GM18870 (cell line): ENCODE data around the gene CAPZA1.
"Not testable (repeated sequence)": the region's sequence is repeated elsewhere in the genome, so short reads cannot be mapped to it uniquely, and the experiment has no call there.

ENCODE experiments used
- ATAC-seq: cut with Tn5 transposase; IDR thresholded peaks from one replicate; pipeline ENCODE4 v1.9.1; 2021; ENCODE audit warnings: moderate library complexity; ENCODE audit not compliant: unreplicated experiment

Gene CAPZA1

GRCh38 chr1:112619518-112620376, at the start of gene CAPZA1:
TSS of gene CAPZA1 (plus strand) at chr1:112619832. CDS start at chr1:112619845, 13 bp downstream.
- ATAC-seq: peak; percentile 51

DNA sequence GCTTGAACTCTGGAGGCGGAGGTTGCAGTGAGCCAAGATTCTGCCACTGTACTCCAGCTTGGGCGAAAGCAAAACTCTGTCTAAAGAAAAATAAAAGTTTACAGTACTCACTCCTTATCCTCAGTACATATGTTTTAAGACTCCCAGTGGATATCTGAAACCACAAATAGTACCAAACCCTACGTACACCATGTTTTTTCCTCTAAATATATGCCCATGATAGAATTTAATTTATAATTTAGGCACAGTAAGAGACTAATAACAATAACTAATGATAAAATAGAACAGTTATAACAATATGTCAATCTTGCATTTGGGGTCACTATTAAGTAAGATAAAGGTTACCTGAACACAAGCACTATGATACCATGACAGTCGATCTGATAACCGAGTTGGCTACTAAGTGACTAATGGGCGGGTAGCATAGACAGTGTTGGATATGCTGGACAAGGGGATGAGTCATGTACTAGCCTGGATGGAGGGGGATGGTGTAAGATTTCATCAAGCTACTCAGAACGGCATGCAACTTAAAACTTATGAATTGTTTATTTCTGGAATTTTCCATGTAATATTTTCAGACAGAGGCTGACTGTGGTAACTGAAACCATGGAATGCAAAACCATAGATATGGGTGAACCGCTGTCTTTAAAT, 44.4 kb upstream of the CAPZA1 start:
- ATAC-seq: no peak

- ATAC-seq: no peak
These were observed 43.4 kb upstream of the CAPZA1 start for GRCh38 chr1:112576240-112576639.

- no peak for ATAC-seq
These were observed 39.7 kb upstream of the CAPZA1 start for GRCh38 chr1:112579801-112580510.

DNA sequence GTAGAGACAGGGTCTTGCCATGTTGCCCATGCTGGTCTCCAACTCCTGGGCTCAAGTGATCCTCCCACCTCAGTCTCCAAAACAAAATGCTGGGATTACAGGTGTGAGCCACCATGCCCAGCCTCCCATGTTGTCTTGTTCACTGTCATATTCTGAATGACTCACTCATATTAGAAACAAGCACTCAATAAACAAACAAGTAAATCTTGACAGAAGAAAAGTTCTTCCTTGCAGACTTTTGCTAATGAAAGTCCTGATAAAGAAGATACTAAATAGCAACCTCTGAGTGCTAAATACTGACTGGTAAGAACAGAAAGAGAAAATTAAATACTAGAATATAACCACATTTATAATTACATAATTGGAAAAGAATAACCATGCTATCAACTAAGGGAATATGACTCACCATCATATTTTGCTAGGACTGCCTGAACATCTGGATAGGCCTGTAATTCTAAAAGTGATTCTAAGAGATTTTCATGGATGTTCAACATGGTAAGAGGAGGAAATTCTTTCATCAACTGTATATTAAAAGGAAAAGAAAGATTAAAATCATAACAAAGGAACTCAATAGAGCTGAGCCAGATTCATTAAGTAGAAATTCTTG, 37.9 kb upstream of the CAPZA1 start:
- ATAC-seq: no peak

DNA sequence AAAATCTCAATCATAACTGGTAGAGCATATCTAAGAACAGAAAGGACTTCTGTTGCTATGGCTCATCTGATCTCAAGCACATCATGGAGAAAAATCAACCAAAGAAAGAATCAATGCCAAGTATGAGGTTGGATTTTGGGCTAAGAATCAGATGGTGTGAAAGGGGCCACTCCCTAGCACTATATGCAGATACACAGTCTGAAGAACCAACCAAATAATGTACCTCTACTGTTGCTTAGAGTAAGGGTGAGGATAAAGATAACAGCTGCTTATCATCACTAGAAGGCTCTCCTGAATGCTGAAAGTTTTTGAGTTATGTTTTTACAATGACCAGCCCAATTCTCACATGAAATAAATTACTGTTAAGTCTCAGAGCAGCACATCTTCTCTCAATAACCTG, 36.3 kb upstream of the CAPZA1 start:
- no peak for ATAC-seq

DNA sequence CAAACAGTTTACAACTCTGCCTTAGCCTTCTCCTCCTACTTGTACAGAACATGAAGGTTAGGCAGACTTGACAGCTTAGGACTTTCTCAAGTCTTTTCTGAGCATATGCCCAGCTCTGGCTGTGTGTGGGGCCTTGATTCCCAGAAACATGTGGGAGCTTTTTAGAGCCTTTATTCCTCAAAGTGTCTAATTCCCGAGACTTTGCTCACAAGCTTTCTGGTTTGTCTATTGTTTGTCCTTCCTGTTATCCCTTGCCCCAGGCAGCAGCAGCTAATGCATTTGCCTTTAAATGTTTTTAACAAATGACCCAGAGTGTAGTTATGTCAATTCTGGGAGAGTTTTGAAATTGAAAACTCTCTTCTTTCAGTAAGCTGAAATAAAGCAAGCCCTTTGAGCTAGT, 29.9 kb upstream of the CAPZA1 start:
- no peak for ATAC-seq

- ATAC-seq: no peak
These were observed 25.3 kb upstream of the CAPZA1 start for GRCh38 chr1:112594208-112594876.

DNA sequence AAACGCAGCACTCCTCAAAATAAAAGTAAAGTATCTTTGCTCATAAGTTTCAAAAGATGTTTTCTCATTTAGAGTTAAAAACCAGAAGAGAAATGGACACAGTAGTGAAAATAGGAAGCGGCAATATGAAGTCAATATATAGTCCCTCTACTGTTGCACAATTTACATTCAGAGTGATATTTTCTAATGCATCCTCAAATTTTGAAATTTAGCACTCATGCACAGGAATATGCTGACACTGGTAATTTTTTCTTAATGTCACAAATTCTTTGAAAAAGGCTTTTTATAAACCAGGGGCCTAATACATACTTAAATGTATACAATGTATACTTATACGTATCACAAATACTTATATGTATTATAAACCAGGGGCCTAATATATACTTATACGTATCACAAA, 20.2 kb upstream of the CAPZA1 start:
- no peak for ATAC-seq

DNA sequence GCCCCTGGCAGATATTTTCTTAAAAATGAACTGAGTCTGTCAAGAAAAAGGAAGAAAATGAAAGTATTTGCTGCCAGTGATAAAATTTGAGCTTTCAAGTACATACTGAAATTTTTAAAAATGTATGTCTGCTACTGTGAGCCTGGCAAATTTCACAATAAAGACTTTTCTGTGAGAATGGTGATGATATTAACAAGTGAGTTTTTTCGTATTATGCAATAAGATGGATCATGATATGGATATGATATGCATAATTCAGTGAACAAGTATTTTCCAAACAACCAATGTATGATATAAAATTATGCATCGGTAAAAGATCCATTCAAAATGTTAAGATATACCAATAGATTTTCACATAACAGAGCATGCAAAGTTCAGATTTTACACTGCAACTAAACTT, 16.6 kb upstream of the CAPZA1 start:
- ATAC-seq: no peak

- ATAC-seq: no peak
These were observed 16.1 kb upstream of the CAPZA1 start for GRCh38 chr1:112603541-112603940.

- ATAC-seq: no peak
These were observed 13.9 kb upstream of the CAPZA1 start for GRCh38 chr1:112605633-112606327.

- no peak for ATAC-seq
These were observed 5.1 kb upstream of the CAPZA1 start for GRCh38 chr1:112614460-112615065.

DNA sequence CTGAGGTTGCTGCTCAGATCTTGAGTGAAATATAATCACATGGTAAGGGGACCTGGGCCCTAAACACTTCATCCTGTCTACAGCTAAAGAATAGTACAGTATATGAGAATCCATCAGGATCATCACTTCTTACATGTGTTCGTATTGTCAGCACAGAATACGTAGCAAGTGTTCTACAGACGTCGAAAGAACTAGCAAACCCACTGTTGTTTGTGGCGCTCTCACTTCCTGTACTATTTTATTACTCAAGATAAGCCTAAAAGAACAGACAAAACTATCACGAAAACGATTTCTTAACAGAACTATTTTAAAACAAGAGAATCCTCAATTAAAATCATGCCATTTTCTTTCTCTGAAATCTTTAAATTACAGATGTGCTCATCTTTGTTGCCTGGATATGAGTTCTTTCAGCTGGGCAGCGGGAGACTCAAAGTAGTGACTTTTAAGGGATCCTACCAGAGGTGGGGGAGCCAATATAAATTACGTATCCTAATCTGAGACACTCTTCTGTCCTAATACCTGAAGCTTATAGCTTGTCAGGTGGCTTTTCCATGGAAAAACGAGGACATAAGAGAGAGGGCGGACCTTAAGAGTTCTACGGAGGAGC, 1.4 kb upstream of the CAPZA1 start:
- no peak for ATAC-seq

GRCh38 chr1:112618721-112619517, 713 bp upstream of the CAPZA1 start, which contains the start of gene ST7L:
TSS of gene ST7L (minus strand) at chr1:112619141. CDS start at chr1:112619113, 28 bp downstream.
- ATAC-seq: no peak

DNA sequence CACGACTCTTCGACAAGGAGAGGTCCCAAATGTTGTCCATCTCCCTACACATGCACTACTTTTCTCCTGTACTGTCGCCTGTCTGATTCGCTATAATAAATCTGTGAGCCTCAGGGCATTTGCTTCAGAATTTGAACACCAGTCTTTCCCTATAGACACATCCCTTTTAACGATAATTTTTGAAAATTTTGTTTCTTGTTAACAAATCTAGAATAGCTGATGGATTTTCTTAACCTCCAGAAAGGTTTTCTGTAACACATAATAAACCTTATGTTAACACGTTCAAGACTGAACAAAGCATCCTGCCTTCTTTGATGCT, 704 bp downstream of the CAPZA1 start:
- no peak for ATAC-seq

GRCh38 chr1:112624493-112624892, 4.9 kb downstream of the CAPZA1 start:
- not testable (repeated sequence) for ATAC-seq

DNA sequence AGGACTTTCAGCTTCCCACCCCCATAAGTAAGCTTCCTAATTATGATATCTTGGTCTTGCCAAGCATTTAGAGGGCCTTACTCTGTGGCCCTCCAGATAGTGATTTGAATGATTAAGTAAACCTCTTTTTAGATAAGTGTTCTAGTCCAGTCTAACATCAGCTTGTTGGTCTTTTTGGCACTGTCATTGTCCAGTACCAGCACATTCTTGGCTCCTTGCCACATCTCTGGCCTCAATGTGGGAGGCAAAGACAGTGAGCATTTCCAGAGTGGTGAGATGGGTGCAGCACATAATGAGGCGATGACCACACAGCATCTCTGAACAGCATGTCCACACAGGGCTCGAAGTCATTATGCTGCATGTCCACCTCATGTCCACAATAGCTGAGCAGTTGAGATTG, 6.1 kb downstream of the CAPZA1 start:
- ATAC-seq: no peak

DNA sequence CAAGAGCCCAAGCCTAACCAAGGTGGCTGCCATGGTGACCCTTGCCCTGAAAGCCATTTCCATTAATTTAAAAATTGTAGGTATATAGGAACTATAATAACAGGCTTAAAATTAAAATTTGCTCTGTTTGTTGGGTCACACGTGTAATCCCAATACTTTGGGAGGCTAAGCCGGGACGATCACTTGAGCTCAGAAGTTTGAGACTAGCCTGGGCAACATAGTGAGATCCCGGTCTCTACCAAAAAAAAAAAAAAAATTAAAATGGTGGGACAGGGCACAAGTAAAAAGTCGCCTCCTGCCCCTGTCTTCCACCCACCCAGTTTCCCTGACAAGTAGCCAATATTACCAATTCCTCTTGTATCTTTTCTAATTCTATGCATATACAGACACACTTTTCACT, 6.6 kb downstream of the CAPZA1 start:
- ATAC-seq: no peak
